Smooth muscle cell (in vitro differentiated cells): ENCODE results near the gene KCNAB3. TPM values are rescaled to one million over a fixed set of nuclear protein-coding genes. Genes with fewer than 3 reads are reported as not detected.
"Not testable (repeated sequence)": the region's sequence is repeated elsewhere in the genome, so short reads cannot be mapped to it uniquely, and the experiment has no call there.

Source experiments
- DNase-seq: peaks from one replicate; lab custom pipeline; 2025; ENCODE audit not compliant: unreplicated experiment; lab: John Stamatoyannopoulos, UW
- H2AFZ ChIP-seq: fragments of 200-600 bp; sonication (generic); 2 replicates; pipeline ENCODE4 v1.6.0; 2016; ENCODE audit warnings: antibody characterized with exemption, low read depth, mild to moderate bottlenecking
- H3F3A ChIP-seq: fragments of 200-600 bp; sonication (generic); 2 replicates; pipeline ENCODE4 v1.6.0; 2017; ENCODE audit warnings: antibody characterized with exemption, low read depth
- H3K27ac ChIP-seq: fragments of 200-600 bp; sonication (generic); 2 replicates; pipeline ENCODE4 v1.5.1; 2016; ENCODE audit warnings: low read depth, mild to moderate bottlenecking
- H3K27me3 ChIP-seq: fragments of 200-600 bp; sonication (generic); 2 replicates; pipeline ENCODE4 v1.6.1; 2016; ENCODE audit warnings: low read depth, mild to moderate bottlenecking
- H3K36me3 ChIP-seq: fragments of 200-600 bp; sonication (generic); 2 replicates; pipeline ENCODE4 v1.5.1; 2016; ENCODE audit warnings: low read depth
- H3K4me1 ChIP-seq: fragments of 200-600 bp; sonication (generic); 2 replicates; pipeline ENCODE4 v1.5.1; 2016; ENCODE audit warnings: low read depth
- H3K4me2 ChIP-seq: fragments of 200-600 bp; sonication (generic); 2 replicates; pipeline ENCODE4 v1.6.0; 2016; ENCODE audit warnings: mild to moderate bottlenecking
- H3K4me3 ChIP-seq: fragments of 200-600 bp; sonication (generic); 2 replicates; pipeline ENCODE4 v1.5.1; 2016; ENCODE audit warnings: mild to moderate bottlenecking
- H3K79me2 ChIP-seq: fragments of 200-600 bp; sonication (generic); 2 replicates; pipeline ENCODE4 v1.6.0; 2016; ENCODE audit warnings: low read depth, mild to moderate bottlenecking
- H3K9ac ChIP-seq: fragments of 200-600 bp; sonication (generic); 2 replicates; pipeline ENCODE4 v1.6.0; 2016; ENCODE audit warnings: low read depth
- H3K9me3 ChIP-seq: fragments of 200-600 bp; sonication (generic); replicated peaks from 2 replicates; pipeline ENCODE4 v1.5.1; 2016; ENCODE audit warnings: low read depth
- H4K20me1 ChIP-seq: fragments of 200-600 bp; sonication (generic); 2 replicates; pipeline ENCODE4 v1.6.0; 2016; ENCODE audit warnings: low read depth
- WGBS: methylation state at CpG from one replicate; pipeline ENCODE4 v1.1.7; 2016; ENCODE audit warnings: low lambda C conversion rate; 5-methylcytosine and 5-hydroxymethylcytosine counted together
- polyA plus RNA-seq: library from polyadenylated mRNA; unstranded; fragments of >200 nt; fragmentation: Nextera tagmentation; extraction: Ambion mirVana; gene quantifications from 2 replicates; pipeline ENCODE4 v1.2.1, GENCODE V29; 2016
- total RNA-seq: library from RNA; depleted of rRNA; stranded (reverse); fragments of >200 nt; gene quantifications from 2 replicates; pipeline ENCODE4 v1.2.3, GENCODE V29; 2014
- TF ChIP-seq, protein P1 (sequence below): fragments of 200-600 bp; sonication (generic); IDR thresholded peaks from 2 replicates; pipeline ENCODE4 v1.5.1; 2017; ENCODE audit warnings: borderline replicate concordance, mild to moderate bottlenecking, antibody characterized with exemption; ENCODE audit not compliant: insufficient read depth, poor library complexity, severe bottlenecking

Gene KCNAB3
- total and polyA plus RNA-seq, 2 experiments from 2014 or later = 5.3 to 8.7 TPM

DNA sequence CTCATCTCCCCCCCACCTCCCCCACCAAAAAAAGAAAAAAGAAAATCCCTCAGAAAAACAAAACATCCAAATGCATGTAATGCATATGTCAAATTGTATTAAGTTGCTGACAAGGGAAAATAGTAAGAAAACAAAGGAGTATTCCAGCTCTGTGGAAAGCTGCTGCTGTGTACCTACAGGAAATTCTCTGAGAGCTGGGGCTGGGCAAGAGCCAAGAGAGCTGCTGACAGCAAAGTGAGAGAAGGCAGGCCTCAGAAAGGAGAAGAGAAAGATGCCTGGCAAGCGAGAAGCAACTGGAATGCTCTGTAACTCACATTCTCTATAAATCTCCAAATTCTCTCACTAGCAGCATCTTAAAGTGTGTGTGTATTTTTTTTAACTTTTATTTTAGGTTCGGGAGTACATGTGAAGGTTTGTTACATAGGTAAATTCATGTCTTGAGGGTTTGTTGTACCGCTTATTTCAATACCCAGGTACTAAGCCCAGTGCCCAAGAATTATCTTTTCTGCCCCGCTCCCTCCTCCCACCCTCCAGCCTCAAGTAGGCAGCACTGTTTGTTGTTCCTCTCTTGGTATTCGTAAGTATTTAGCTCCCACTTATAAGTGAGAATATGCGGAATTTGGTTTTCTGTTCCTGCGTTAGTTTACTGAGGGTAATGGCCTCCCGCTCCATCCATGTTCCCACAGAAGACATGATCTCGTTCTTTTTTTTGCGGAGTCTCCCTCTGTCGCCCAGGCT, 26.7 kb upstream of the KCNAB3 start:
- no peaks in the 10 kb centered on the region for H3K36me3 ChIP-seq
- H3K27ac ChIP-seq = peak overlapping the region; percentile 17
- H3K9me3 ChIP-seq = no peaks in the 10 kb centered on the region
- H3F3A ChIP-seq = peaks cover 10% of the 10 kb centered on the region
- H3K9ac ChIP-seq = no peak overlapping the region
- no peaks in the 10 kb centered on the region for H3K27me3 ChIP-seq
- H3K79me2 ChIP-seq = no peaks in the 10 kb centered on the region
- WGBS = 67% methylated on average over 11 of the region's 11 CpGs
- peak overlapping the region; percentile 41 for H3K4me2 ChIP-seq
- H2AFZ ChIP-seq = no peak overlapping the region
- TF ChIP-seq, protein P1, sequence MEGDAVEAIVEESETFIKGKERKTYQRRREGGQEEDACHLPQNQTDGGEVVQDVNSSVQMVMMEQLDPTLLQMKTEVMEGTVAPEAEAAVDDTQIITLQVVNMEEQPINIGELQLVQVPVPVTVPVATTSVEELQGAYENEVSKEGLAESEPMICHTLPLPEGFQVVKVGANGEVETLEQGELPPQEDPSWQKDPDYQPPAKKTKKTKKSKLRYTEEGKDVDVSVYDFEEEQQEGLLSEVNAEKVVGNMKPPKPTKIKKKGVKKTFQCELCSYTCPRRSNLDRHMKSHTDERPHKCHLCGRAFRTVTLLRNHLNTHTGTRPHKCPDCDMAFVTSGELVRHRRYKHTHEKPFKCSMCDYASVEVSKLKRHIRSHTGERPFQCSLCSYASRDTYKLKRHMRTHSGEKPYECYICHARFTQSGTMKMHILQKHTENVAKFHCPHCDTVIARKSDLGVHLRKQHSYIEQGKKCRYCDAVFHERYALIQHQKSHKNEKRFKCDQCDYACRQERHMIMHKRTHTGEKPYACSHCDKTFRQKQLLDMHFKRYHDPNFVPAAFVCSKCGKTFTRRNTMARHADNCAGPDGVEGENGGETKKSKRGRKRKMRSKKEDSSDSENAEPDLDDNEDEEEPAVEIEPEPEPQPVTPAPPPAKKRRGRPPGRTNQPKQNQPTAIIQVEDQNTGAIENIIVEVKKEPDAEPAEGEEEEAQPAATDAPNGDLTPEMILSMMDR = no peak
- no peaks in the 10 kb centered on the region for H4K20me1 ChIP-seq
- no peak for DNase-seq
- H3K4me3 ChIP-seq = no peak overlapping the region
- no peaks in the 10 kb centered on the region for H3K4me1 ChIP-seq

DNA sequence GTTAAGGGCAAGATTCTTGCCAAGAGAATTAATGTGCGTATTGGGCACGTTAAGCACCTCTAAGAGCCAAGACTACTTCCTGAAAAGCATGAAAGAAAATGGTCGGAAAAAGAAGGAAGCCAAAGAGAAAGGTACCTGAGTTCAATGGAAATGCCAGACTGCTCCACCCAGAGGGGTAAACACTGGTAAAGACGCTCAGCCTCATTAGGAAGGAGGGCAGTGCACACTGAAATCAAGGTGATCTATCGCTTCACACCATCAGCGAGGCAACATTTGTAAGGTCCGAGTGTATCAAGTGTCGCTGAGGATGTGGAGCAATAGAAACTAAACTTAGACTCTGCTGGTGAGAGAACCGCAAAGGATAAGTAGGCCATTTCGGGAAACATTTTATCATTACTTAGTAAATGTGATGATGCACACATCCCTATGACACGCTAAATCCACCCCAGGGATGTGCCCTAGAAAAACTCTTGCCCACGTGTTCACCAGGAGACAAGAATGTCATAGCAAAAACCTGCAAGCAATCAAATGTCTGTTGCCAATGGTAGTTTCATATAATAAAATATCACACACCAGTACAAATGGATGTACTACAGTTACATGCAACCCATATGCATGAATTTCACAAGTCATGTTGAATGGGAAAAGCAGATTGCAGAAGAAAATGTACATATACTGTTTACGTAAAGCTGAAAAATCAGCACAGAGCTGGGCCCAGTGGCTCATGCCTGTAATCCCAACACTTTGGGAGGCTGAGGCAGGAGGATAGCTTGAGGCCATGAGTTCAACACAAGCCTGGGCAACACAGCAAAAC, 26.0 kb upstream of the KCNAB3 start:
- no peaks in the 10 kb centered on the region for H4K20me1 ChIP-seq
- DNase-seq = no peak
- H3K4me2 ChIP-seq = no peak overlapping the region
- no peak overlapping the region for H3K9ac ChIP-seq
- H3F3A ChIP-seq = peaks cover 10% of the 10 kb centered on the region
- no peaks in the 10 kb centered on the region for H3K79me2 ChIP-seq
- H2AFZ ChIP-seq = no peak overlapping the region
- TF ChIP-seq, protein P1 = no peak
- WGBS = 64% methylated on average over 13 of the region's 13 CpGs
- H3K27ac ChIP-seq = peak overlapping the region; percentile 17
- no peaks in the 10 kb centered on the region for H3K9me3 ChIP-seq
- no peaks in the 10 kb centered on the region for H3K36me3 ChIP-seq
- no peaks in the 10 kb centered on the region for H3K27me3 ChIP-seq
- H3K4me1 ChIP-seq = no peaks in the 10 kb centered on the region
- no peak overlapping the region for H3K4me3 ChIP-seq

DNA sequence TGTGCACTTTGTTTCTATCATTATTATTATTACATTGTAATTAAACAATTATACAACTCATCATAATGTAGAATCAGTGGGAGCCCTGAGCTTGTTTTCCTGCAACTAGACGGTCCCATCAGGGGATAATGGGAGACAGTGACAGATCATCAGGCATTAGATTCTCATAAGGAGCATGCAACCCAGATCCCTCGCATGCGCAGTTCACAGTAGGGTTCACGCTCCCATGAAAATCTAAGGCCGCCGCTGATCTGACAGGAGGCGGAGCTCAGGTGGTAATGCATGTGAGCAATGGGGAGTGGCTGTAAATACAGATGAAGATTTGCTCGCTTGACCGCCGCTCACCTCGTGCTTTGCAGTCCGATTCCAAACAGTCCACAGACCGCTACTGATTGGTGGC, 23.6 kb upstream of the KCNAB3 start:
- not testable (repeated sequence) for H2AFZ ChIP-seq, H3K4me1 ChIP-seq, H3K4me3 ChIP-seq, H3K27me3 ChIP-seq, H4K20me1 ChIP-seq, H3K4me2 ChIP-seq, H3K79me2 ChIP-seq, H3K9me3 ChIP-seq, DNase-seq, H3K9ac ChIP-seq, H3K36me3 ChIP-seq, H3K27ac ChIP-seq
- H3F3A ChIP-seq = peaks cover 10% of the 10 kb centered on the region
- WGBS = 95% methylated on average over 13 of the region's 13 CpGs

DNA sequence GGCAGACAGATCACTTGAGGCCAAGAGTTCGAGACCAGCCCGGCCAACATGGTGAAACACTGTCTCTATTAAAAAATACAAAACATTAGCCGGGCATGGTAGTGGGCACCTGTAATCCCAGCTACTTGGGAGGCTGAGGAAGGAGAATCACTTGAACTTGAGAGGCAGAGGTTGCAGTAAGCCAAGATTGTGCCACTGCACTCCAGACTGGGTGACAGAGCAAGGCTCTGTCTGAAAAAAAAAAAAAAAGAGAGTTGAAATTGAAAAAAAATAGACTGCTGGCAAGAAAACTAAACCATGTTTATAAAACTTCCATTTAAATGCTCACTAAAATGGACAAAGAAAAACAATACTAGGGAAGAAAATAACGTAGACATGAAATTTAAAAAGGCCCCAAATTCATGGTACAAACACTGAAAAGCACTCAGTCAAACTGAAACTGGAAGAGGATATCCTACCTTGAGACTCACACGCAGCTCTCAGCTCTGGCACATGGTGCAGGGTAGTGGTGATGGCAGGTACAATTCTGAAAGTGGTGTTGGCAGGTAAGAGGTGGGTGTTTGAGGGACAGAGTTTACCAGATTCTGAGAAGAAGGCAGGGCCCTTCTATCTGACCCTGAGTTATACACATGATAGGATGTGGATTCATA, 21.6 kb upstream of the KCNAB3 start:
- no peak overlapping the region for H2AFZ ChIP-seq
- no peaks in the 10 kb centered on the region for H3K9me3 ChIP-seq
- H3K4me3 ChIP-seq = no peak overlapping the region
- H3K27ac ChIP-seq = no peak overlapping the region
- peaks cover 9% of the 10 kb centered on the region for H3K36me3 ChIP-seq
- H3K9ac ChIP-seq = no peak overlapping the region
- H3F3A ChIP-seq = peaks cover 6% of the 10 kb centered on the region
- WGBS = 83% methylated on average over 5 of the region's 5 CpGs
- DNase-seq = no peak
- no peaks in the 10 kb centered on the region for H3K27me3 ChIP-seq
- TF ChIP-seq, protein P1 = no peak
- no peaks in the 10 kb centered on the region for H3K4me1 ChIP-seq
- H4K20me1 ChIP-seq = no peaks in the 10 kb centered on the region
- no peak overlapping the region for H3K4me2 ChIP-seq
- no peaks in the 10 kb centered on the region for H3K79me2 ChIP-seq
